H1 (cell line): ENCODE data around the gene AIFM1. TPM values are rescaled to one million over a fixed set of nuclear protein-coding genes. Genes with fewer than 3 reads are reported as not detected.

Experiments
- CHD7 ChIP-seq: fragments of 300-600 bp; sonication (generic); IDR thresholded peaks from 2 replicates; pipeline ENCODE4 v1.7.1; 2012; ENCODE audit warnings: low read length, moderate library complexity, mild to moderate bottlenecking, inconsistent platforms; ENCODE audit not compliant: insufficient replicate concordance
- NRF1 ChIP-seq: IDR thresholded peaks from 2 replicates; pipeline ENCODE4 v1.6.1; 2011; ENCODE audit warnings: mild to moderate bottlenecking, low read depth, low read length, improper control_type of control experiment
- polyA plus RNA-seq, 7 experiments: library from polyadenylated mRNA; depleted of rRNA in 3 of 7; stranded (reverse) in 5 of 7; unstranded in 2 of 7; fragments of >200 nt in 5 of 7; fragments of 200-250 nt in 2 of 7; gene quantifications; 1 replicate in 5 of 7; 2 replicates in 1 of 7; 4 replicates in 1 of 7; pipeline versions ENCODE4 v1.2.1 to v1.2.3, GENCODE V29; 2011 to 2013; ENCODE audit warnings: missing spikeins in 2 of 7, mixed read lengths in 2 of 7
- total RNA-seq: library from RNA; stranded (reverse); fragmentation: NEBNext Ultra II Directional; extraction: Animal tissue kit (Norgen Biotek cat#: 25700); gene quantifications from 2 replicates; pipeline ENCODE4 v1.2.1, GENCODE V29; 2021

Gene AIFM1
- total and polyA plus RNA-seq, 2 of the 8 experiments (the other 6 are each of a cell fraction or from before 2014, with no cell fraction given): 34.1 to 55.4 TPM

GRCh38 chrX:130186651-130187050 lies 21.0 kb upstream of the AIFM1 start (continued):
- TF ChIP-seq CHD7: no peak
- TF ChIP-seq NRF1: no peak
- TF ChIP-seq, all 59 proteins: peak for 0
